Esophagus muscularis mucosa (tissue), 4 donors: ENCODE results near the gene TTLL5.

Experiments used
- EP300 ChIP-seq: sonication (generic); formaldehyde crosslinking; IDR thresholded peaks from one replicate; pipeline ENCODE4 v1.6.1; 2017; ENCODE audit warnings: antibody characterized with exemption
- POLR2A ChIP-seq: fragments of 450-650 bp; IDR thresholded peaks from one replicate; pipeline ENCODE4 v1.6.1; 2017; ENCODE audit warnings: antibody characterized with exemption, moderate library complexity, mild to moderate bottlenecking, low read depth
- POLR2AphosphoS5 ChIP-seq, 2 donors: sonication (generic); formaldehyde crosslinking; IDR thresholded peaks; one replicate each; pipeline ENCODE4 v1.6.1; 2017; ENCODE audit warnings: antibody characterized with exemption in 2 of 2
- TF ChIP-seq, protein P1 (sequence below), 3 experiments: fragments of 200-600 bp in 2 of 3; fragments of 450-650 bp in 1 of 3; sonication (generic) in 2 of 3; IDR thresholded peaks; one replicate each; pipeline ENCODE4 v1.5.1; 2017 to 2019; ENCODE audit warnings: antibody characterized with exemption in 3 of 3, mild to moderate bottlenecking in 2 of 3, moderate library complexity in 1 of 3

DNA sequence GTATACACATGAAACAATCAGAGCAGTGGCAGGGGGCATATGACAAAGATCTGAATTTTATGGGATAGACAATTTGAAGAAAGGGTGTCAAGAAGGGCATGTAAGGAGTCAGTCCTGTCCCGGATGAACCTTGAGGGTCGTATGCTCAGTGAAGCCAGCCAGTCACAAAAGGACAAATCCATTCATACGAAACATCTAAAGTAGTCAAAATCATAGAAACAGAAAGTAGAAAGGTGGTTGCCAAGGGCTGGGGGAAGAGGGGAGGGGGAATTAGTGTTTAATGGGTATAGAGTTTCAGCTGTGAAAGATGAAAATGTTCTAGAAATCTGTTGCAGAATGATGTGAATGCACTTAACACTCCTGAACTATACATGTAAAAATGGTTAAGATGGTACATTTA lies 163.3 kb downstream of the TTLL5 start:
- no peak for TF ChIP-seq POLR2A
- TF ChIP-seq, protein P1, sequence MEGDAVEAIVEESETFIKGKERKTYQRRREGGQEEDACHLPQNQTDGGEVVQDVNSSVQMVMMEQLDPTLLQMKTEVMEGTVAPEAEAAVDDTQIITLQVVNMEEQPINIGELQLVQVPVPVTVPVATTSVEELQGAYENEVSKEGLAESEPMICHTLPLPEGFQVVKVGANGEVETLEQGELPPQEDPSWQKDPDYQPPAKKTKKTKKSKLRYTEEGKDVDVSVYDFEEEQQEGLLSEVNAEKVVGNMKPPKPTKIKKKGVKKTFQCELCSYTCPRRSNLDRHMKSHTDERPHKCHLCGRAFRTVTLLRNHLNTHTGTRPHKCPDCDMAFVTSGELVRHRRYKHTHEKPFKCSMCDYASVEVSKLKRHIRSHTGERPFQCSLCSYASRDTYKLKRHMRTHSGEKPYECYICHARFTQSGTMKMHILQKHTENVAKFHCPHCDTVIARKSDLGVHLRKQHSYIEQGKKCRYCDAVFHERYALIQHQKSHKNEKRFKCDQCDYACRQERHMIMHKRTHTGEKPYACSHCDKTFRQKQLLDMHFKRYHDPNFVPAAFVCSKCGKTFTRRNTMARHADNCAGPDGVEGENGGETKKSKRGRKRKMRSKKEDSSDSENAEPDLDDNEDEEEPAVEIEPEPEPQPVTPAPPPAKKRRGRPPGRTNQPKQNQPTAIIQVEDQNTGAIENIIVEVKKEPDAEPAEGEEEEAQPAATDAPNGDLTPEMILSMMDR (IDR thresholded peaks at IDR 0.05): no peak
- no peak for TF ChIP-seq POLR2AphosphoS5 (IDR thresholded peaks at IDR 0.05)
- no peak for TF ChIP-seq EP300
